ENCODE results near the gene ADGRG1.

DNA sequence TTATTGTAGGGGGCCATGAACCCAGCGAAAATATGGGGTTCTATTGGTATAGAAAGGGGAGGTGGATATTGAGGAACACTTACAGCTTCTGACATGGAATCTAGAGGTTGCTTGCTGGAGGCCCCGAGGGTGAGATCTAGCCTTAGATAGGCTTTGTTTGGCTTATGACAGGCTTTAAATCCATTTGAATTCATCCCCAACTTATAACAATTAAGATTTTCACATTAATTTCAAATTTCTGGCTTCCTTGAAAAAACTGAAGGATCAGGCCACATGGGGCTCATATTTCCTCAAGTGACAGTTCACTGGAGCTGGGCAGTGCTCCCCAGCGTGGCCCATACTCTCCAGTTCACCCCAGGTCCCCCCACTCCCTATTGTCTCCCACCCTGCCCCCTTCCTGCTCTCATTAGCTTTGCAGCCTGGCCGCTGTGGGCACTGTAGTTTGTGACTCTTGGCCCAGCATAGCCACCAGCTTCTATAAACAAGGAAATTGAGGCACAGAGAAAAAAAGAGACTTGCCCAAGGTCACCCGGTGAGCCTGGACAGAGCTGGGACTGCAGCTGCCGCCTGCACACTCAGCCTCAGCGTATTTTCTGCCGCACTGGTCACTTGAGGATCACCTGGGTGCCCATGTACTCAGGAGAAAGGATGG is 19.8 kb upstream of the ADGRG1 start:
- TF ChIP-seq, protein P1, sequence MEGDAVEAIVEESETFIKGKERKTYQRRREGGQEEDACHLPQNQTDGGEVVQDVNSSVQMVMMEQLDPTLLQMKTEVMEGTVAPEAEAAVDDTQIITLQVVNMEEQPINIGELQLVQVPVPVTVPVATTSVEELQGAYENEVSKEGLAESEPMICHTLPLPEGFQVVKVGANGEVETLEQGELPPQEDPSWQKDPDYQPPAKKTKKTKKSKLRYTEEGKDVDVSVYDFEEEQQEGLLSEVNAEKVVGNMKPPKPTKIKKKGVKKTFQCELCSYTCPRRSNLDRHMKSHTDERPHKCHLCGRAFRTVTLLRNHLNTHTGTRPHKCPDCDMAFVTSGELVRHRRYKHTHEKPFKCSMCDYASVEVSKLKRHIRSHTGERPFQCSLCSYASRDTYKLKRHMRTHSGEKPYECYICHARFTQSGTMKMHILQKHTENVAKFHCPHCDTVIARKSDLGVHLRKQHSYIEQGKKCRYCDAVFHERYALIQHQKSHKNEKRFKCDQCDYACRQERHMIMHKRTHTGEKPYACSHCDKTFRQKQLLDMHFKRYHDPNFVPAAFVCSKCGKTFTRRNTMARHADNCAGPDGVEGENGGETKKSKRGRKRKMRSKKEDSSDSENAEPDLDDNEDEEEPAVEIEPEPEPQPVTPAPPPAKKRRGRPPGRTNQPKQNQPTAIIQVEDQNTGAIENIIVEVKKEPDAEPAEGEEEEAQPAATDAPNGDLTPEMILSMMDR (IDR thresholded peaks at IDR 0.05), result no peak
- no peak for TF ChIP-seq EP300 (IDR thresholded peaks at IDR 0.05; ENCODE audit: low read depth)
- TF ChIP-seq POLR2AphosphoS5 (IDR thresholded peaks at IDR 0.05), result no peak

All from transverse colon (tissue), 4 donors.